Measurements from ENCODE around the gene MLANA. TPM values are rescaled to one million over a fixed set of nuclear protein-coding genes. Genes with fewer than 3 reads are reported as not detected.
"Not testable (repeated sequence)": the region's sequence is repeated elsewhere in the genome, so short reads cannot be mapped to it uniquely, and the experiment has no call there.

The MLANA gene
- total RNA-seq, 1 donor from 2014 or later: not detected

- no peak for DNase-seq (ENCODE audit: low spot score in 2 of 2, unreplicated experiment in 2 of 2)
- Mint-ChIP-seq H3K27me3 (ENCODE audit: low read depth) (no peaks in the 10 kb centered on the region), H3K4me1 (peaks cover 23% of the 10 kb centered on the region), H3K4me3 (no peak overlapping the region), H3K9me3 (peaks cover 6% of the 10 kb centered on the region), H3K27ac (no peak overlapping the region), H3K36me3 (peaks cover 5% of the 10 kb centered on the region)
- no peak for TF ChIP-seq CTCF (IDR thresholded peaks at IDR 0.05; ENCODE audit: unreplicated experiment)
These were observed 14.0 kb upstream of the MLANA start for GRCh38 chr9:5876711-5877110.

GRCh38 chr9:5879419-5880181 lies 11.1 kb upstream of the MLANA start:
- no peak for DNase-seq (ENCODE audit: low spot score in 2 of 2, unreplicated experiment in 2 of 2)
- Mint-ChIP-seq H3K27me3 (ENCODE audit: low read depth) (no peaks in the 10 kb centered on the region), H3K9me3 (peaks cover 6% of the 10 kb centered on the region), H3K36me3 (peaks cover 5% of the 10 kb centered on the region), H3K4me1 (peaks cover 10% of the 10 kb centered on the region), H3K4me3 (no peak overlapping the region), H3K27ac (peak overlapping the region; percentile 56)
- no peak for TF ChIP-seq CTCF (IDR thresholded peaks at IDR 0.05; ENCODE audit: unreplicated experiment)

GRCh38 chr9:5882244-5883012 lies 8.3 kb upstream of the MLANA start:
- not testable (repeated sequence) for H3K9me3 Mint-ChIP-seq; DNase-seq (ENCODE audit: low spot score in 2 of 2, unreplicated experiment in 2 of 2); H3K27ac Mint-ChIP-seq; H3K4me3 Mint-ChIP-seq; H3K27me3 Mint-ChIP-seq (ENCODE audit: low read depth); H3K36me3 Mint-ChIP-seq; H3K4me1 Mint-ChIP-seq

- TF ChIP-seq CTCF (IDR thresholded peaks at IDR 0.05; ENCODE audit: unreplicated experiment): no peak
- H3K4me1 Mint-ChIP-seq: peaks cover 6% of the 10 kb centered on the region
- DNase-seq (ENCODE audit: low spot score in 2 of 2, unreplicated experiment in 2 of 2): no peak
- H3K27me3 Mint-ChIP-seq (ENCODE audit: low read depth): peaks cover 3% of the 10 kb centered on the region
- H3K36me3 Mint-ChIP-seq: no peaks in the 10 kb centered on the region
- H3K4me3 Mint-ChIP-seq: no peak overlapping the region
- no peak overlapping the region for H3K27ac Mint-ChIP-seq
- no peaks in the 10 kb centered on the region for H3K9me3 Mint-ChIP-seq
These were observed 6.5 kb upstream of the MLANA start for GRCh38 chr9:5884191-5884590.

- Mint-ChIP-seq H3K9me3 (no peaks in the 10 kb centered on the region), H3K4me3 (no peak overlapping the region), H3K27ac (no peak overlapping the region), H3K36me3 (no peaks in the 10 kb centered on the region), H3K27me3 (ENCODE audit: low read depth) (peaks cover 3% of the 10 kb centered on the region), H3K4me1 (no peaks in the 10 kb centered on the region)
- peak; percentile 87 for TF ChIP-seq CTCF (IDR thresholded peaks at IDR 0.05; ENCODE audit: unreplicated experiment)
- peak; percentile 58 to 80 for DNase-seq (ENCODE audit: low spot score in 2 of 2, unreplicated experiment in 2 of 2)
These were observed 4.4 kb upstream of the MLANA start for GRCh38 chr9:5886114-5886939.
